Type B pancreatic cell (in vitro differentiated cells): Measurements from ENCODE around the gene RNF31. TPM values are rescaled to one million over a fixed set of nuclear protein-coding genes. Genes with fewer than 3 reads are reported as not detected.

Experiments used
- DNase-seq: peaks from one replicate; pipeline ENCODE4 v3.0.0; 2021; ENCODE audit warnings: mixed read lengths; ENCODE audit not compliant: unreplicated experiment; ENCODE audit errors: extremely low spot score
- H3K27ac Mint-ChIP-seq: 2 replicates; pipeline ENCODE4 v1.8.0; 2021; ENCODE audit warnings: mild to moderate bottlenecking, mixed read lengths
- H3K27me3 Mint-ChIP-seq: 2 replicates; pipeline ENCODE4 v1.8.0; 2021; ENCODE audit warnings: mixed read lengths
- H3K36me3 Mint-ChIP-seq: 2 replicates; pipeline ENCODE4 v1.8.0; 2021; ENCODE audit warnings: mixed read lengths
- H3K4me1 Mint-ChIP-seq: one replicate; pipeline ENCODE4 v1.8.0; 2021; ENCODE audit warnings: mixed read lengths; ENCODE audit not compliant: unreplicated experiment
- H3K4me3 Mint-ChIP-seq: 2 replicates; pipeline ENCODE4 v1.8.0; 2021; ENCODE audit warnings: mild to moderate bottlenecking, mixed read lengths
- H3K9me3 Mint-ChIP-seq: 2 replicates; pipeline ENCODE4 v1.8.0; 2021; ENCODE audit warnings: mixed read lengths
- total RNA-seq: library from RNA; stranded (reverse); gene quantifications from 2 replicates; pipeline ENCODE4 v1.2.1, GENCODE V29; 2021; ENCODE audit warnings: low replicate concordance
- TF ChIP-seq, protein P1 (sequence below): fragments of 200-600 bp; sonication (generic); conservative IDR thresholded peaks from 2 replicates; pipeline ENCODE4 v1.5.0; 2021; ENCODE audit warnings: antibody characterized with exemption, mild to moderate bottlenecking

The RNF31 gene
- total RNA-seq, 1 donor from 2014 or later, result 78.4 TPM

GRCh38 chr14:24185741-24186140, 38.4 kb downstream of the RNF31 start:
- no peaks in the 10 kb centered on the region for H3K27me3 Mint-ChIP-seq
- H3K9me3 Mint-ChIP-seq, result no peaks in the 10 kb centered on the region
- H3K4me1 Mint-ChIP-seq, result peaks cover 19% of the 10 kb centered on the region
- H3K27ac Mint-ChIP-seq, result peak overlapping the region; percentile 13
- peaks cover 10% of the 10 kb centered on the region for H3K36me3 Mint-ChIP-seq
- DNase-seq, result no peak
- no peak overlapping the region for H3K4me3 Mint-ChIP-seq
- TF ChIP-seq, protein P1, sequence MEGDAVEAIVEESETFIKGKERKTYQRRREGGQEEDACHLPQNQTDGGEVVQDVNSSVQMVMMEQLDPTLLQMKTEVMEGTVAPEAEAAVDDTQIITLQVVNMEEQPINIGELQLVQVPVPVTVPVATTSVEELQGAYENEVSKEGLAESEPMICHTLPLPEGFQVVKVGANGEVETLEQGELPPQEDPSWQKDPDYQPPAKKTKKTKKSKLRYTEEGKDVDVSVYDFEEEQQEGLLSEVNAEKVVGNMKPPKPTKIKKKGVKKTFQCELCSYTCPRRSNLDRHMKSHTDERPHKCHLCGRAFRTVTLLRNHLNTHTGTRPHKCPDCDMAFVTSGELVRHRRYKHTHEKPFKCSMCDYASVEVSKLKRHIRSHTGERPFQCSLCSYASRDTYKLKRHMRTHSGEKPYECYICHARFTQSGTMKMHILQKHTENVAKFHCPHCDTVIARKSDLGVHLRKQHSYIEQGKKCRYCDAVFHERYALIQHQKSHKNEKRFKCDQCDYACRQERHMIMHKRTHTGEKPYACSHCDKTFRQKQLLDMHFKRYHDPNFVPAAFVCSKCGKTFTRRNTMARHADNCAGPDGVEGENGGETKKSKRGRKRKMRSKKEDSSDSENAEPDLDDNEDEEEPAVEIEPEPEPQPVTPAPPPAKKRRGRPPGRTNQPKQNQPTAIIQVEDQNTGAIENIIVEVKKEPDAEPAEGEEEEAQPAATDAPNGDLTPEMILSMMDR, result no peak

GRCh38 chr14:24186831-24187538, 39.7 kb downstream of the RNF31 start:
- Mint-ChIP-seq H3K9me3 (no peaks in the 10 kb centered on the region), H3K27me3 (no peaks in the 10 kb centered on the region), H3K4me1 (peaks cover 19% of the 10 kb centered on the region), H3K27ac (no peak overlapping the region), H3K4me3 (peak overlapping the region; percentile 79), H3K36me3 (peaks cover 6% of the 10 kb centered on the region)
- TF ChIP-seq, protein P1, result no peak
- DNase-seq, result no peak

DNA sequence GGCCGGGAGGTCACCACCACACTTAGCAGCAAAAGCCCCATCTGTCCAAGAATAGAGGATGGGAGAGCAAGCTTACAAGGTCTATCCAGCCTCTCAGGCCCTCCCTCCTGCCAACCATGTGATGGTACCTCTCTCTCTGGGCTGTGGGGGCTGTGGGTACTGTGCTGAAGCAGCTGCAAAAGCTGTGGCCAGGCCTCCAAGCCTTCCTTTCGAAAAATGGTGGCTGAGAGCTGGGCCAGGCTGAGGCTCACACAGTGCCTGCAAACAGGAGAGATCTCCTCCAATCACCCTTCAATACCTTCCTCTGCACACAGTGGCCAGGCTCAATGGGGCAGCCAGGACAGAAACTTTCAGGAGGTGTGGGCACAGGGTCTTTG, 40.2 kb downstream of the RNF31 start:
- H3K27ac Mint-ChIP-seq, result peak overlapping the region; percentile 88
- peak overlapping the region; percentile 92 for H3K4me3 Mint-ChIP-seq
- DNase-seq, result no peak
- peaks cover 9% of the 10 kb centered on the region for H3K36me3 Mint-ChIP-seq
- peaks cover 19% of the 10 kb centered on the region for H3K4me1 Mint-ChIP-seq
- TF ChIP-seq, protein P1, result no peak
- no peaks in the 10 kb centered on the region for H3K27me3 Mint-ChIP-seq
- no peaks in the 10 kb centered on the region for H3K9me3 Mint-ChIP-seq

- peak; percentile 94 for DNase-seq
- peaks cover 19% of the 10 kb centered on the region for H3K4me1 Mint-ChIP-seq
- H3K27me3 Mint-ChIP-seq, result no peaks in the 10 kb centered on the region
- peak within 1 kb of the TSS; percentile 92 for H3K4me3 Mint-ChIP-seq
- no peaks in the 10 kb centered on the region for H3K9me3 Mint-ChIP-seq
- TF ChIP-seq, protein P1, result no peak
- peak within 1 kb of the TSS; percentile 88 for H3K27ac Mint-ChIP-seq
- H3K36me3 Mint-ChIP-seq, result peaks cover 15% of the 10 kb centered on the region
Observed at GRCh38 chr14:24188251-24189058, 41.2 kb downstream of the RNF31 start, which contains the start of gene IPO4. IPO4 (minus strand) TSS chr14:24188816; CDS start chr14:24188787, 29 bp downstream.

DNA sequence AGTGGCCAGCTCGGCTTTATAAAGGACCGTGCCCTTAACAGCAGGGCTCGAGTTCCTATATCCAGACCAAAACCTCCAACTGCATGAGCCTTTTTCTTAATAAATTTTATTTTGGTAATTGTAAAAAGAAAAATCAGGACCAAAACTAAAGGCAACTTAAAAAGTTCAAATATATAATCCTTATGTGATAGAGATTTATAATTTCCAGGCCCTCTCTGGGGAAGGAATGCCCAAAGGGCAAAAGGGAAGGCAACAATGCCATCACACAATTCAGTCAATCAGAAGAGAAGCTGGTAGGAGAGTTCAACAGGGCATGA, 41.7 kb downstream of the RNF31 start:
- Mint-ChIP-seq H3K4me1 (peaks cover 21% of the 10 kb centered on the region), H3K27ac (peak overlapping the region; percentile 88), H3K36me3 (peaks cover 16% of the 10 kb centered on the region), H3K9me3 (no peaks in the 10 kb centered on the region), H3K4me3 (peak overlapping the region; percentile 92), H3K27me3 (no peaks in the 10 kb centered on the region)
- DNase-seq, result no peak
- TF ChIP-seq, protein P1, result no peak
